GM23338 (cell line): Measurements from ENCODE around the gene GSTA2.

Experiments
- EZH2phosphoT487 ChIP-seq: fragments of 200-600 bp; sonication (generic); IDR thresholded peaks from one replicate; pipeline ENCODE4 v1.8.1; 2018; ENCODE audit warnings: antibody characterized with exemption; ENCODE audit not compliant: unreplicated experiment
- TF ChIP-seq, protein P1 (sequence below): IDR thresholded peaks from one replicate; pipeline ENCODE4 v1.6.1; 2018; ENCODE audit warnings: antibody characterized with exemption; ENCODE audit not compliant: unreplicated experiment

- no peak for TF ChIP-seq EZH2phosphoT487
- TF ChIP-seq, protein P1, sequence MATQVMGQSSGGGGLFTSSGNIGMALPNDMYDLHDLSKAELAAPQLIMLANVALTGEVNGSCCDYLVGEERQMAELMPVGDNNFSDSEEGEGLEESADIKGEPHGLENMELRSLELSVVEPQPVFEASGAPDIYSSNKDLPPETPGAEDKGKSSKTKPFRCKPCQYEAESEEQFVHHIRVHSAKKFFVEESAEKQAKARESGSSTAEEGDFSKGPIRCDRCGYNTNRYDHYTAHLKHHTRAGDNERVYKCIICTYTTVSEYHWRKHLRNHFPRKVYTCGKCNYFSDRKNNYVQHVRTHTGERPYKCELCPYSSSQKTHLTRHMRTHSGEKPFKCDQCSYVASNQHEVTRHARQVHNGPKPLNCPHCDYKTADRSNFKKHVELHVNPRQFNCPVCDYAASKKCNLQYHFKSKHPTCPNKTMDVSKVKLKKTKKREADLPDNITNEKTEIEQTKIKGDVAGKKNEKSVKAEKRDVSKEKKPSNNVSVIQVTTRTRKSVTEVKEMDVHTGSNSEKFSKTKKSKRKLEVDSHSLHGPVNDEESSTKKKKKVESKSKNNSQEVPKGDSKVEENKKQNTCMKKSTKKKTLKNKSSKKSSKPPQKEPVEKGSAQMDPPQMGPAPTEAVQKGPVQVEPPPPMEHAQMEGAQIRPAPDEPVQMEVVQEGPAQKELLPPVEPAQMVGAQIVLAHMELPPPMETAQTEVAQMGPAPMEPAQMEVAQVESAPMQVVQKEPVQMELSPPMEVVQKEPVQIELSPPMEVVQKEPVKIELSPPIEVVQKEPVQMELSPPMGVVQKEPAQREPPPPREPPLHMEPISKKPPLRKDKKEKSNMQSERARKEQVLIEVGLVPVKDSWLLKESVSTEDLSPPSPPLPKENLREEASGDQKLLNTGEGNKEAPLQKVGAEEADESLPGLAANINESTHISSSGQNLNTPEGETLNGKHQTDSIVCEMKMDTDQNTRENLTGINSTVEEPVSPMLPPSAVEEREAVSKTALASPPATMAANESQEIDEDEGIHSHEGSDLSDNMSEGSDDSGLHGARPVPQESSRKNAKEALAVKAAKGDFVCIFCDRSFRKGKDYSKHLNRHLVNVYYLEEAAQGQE, result no peak
Observed at GRCh38 chr6:52726193-52726542, 37.1 kb downstream of the GSTA2 start.
